Measurements from ENCODE around the gene CTSC.

Gene CTSC

DNA sequence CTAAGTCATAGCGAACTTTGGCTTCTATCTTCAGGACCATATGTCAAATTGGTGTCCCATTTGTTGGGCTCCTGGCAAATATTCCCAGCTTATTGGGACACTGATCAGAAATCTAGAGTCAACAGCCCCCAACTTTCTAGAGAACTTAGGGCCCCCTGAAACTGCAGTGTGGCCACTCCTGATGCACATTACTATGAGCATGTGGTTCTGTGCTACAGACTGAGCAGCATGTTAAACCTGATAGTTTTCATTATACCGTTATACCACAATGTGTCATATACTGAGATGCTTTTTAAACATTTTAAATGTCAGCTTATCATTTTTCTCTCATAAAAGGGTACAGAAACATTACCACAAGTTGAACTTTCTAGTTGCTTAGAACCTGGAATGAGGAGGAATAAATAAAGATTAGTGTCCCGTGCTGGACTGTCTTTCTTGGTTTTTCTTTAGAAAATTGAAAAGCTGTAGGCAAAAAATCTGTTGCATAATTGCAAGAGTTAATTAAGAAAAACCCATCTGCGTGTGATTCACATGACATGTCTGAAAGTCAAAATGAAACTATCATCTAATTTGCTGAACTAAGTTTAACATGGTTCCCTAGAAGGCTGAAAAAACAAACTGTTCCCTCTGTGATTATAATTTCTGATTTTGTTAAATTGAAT lies 16.4 kb upstream of the CTSC start:
- TF ChIP-seq, protein P1, sequence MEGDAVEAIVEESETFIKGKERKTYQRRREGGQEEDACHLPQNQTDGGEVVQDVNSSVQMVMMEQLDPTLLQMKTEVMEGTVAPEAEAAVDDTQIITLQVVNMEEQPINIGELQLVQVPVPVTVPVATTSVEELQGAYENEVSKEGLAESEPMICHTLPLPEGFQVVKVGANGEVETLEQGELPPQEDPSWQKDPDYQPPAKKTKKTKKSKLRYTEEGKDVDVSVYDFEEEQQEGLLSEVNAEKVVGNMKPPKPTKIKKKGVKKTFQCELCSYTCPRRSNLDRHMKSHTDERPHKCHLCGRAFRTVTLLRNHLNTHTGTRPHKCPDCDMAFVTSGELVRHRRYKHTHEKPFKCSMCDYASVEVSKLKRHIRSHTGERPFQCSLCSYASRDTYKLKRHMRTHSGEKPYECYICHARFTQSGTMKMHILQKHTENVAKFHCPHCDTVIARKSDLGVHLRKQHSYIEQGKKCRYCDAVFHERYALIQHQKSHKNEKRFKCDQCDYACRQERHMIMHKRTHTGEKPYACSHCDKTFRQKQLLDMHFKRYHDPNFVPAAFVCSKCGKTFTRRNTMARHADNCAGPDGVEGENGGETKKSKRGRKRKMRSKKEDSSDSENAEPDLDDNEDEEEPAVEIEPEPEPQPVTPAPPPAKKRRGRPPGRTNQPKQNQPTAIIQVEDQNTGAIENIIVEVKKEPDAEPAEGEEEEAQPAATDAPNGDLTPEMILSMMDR (IDR thresholded peaks at IDR 0.05; ENCODE audit: insufficient read depth, low read depth, low read length, missing control alignments), result no peak
- no peak for DNase-seq (ENCODE audit: low read depth)
- no peak overlapping the region for H3K4me3 ChIP-seq (ENCODE audit: low read length)

DNA sequence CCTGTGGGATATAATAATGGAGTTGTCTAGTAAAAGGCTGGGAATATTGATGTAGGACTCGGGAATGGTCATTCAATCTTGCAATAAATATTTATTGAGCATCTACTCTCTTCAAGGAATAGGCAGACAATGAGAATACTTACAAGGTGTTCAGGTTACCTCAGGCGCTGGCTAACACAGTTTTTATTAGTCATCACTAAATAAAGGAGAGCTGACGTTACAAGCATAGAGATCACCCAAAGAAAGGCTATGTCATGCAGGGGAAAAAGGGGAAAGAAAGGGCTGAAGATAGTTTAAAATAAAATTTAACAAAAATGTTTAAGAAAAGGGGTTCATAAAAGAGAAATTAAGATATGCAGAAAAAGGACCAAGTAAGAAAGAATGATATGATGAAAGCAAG lies 15.8 kb upstream of the CTSC start:
- TF ChIP-seq, protein P1 (IDR thresholded peaks at IDR 0.05; ENCODE audit: insufficient read depth, low read depth, low read length, missing control alignments), result no peak
- H3K4me3 ChIP-seq (ENCODE audit: low read length), result no peak overlapping the region
- DNase-seq (ENCODE audit: low read depth), result peak; percentile 74

DNA sequence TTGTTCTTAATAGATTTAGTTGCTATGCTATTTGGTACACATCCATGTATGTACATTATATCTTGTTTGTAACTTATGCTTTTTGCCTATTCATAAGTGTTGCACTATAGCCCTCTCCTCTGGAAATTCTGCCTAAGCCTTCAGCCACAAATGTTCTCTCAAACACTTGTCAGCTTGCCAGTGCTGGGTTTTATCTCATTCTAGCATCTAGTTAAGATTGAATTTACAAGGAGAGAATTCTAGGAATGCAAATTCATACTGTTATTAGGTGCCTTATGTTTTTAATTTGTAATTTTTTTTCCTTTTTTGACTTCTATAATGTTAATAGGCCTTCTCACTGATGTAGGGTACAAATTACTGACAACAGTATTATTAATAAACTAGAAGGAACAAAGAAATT lies 14.6 kb upstream of the CTSC start:
- no peak for DNase-seq (ENCODE audit: low read depth)
- no peak overlapping the region for H3K4me3 ChIP-seq (ENCODE audit: low read length)
- TF ChIP-seq, protein P1 (IDR thresholded peaks at IDR 0.05; ENCODE audit: insufficient read depth, low read depth, low read length, missing control alignments), result no peak

DNA sequence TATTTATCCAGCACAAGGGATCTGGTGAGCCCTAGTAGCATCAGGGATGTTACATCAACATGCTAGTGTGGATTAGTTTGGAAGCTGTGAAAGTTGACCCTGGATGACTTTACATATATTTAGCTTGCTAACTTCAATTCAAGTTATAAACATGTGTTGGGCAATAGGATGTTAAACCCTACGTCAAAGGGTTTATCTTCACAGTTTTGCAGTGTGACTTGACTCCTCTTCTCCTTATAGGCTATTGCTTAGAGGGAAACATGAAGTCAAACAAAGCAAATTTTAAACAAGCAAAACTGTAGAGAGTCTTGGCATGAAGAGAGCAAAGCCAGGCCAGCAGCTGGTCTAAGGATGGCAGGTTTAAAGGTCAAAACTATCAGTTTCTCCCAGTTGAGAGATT lies 11.3 kb upstream of the CTSC start:
- H3K4me3 ChIP-seq (ENCODE audit: low read length), result no peak overlapping the region
- no peak for DNase-seq (ENCODE audit: low read depth)
- TF ChIP-seq, protein P1 (IDR thresholded peaks at IDR 0.05; ENCODE audit: insufficient read depth, low read depth, low read length, missing control alignments), result no peak

DNA sequence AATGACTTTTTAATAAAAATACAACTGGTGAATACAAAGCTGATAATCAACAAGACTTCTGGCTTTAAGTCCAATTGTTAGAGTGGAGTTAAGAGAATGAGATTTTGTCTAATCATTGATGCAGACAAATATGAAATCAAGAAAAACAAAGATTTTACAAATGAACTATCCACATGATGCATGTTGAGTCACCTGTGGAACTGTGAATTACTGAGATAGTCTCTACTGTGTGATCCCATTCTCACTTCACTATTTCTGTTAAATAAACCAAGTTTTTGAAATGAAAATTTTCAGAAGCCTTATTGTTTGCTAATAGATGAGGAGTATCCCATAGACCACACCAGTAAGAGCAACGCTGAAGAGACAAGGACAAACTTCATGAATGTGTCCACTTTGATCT lies 8.4 kb upstream of the CTSC start:
- H3K4me3 ChIP-seq (ENCODE audit: low read length), result no peak overlapping the region
- no peak for DNase-seq (ENCODE audit: low read depth)
- TF ChIP-seq, protein P1 (IDR thresholded peaks at IDR 0.05; ENCODE audit: insufficient read depth, low read depth, low read length, missing control alignments), result no peak

DNA sequence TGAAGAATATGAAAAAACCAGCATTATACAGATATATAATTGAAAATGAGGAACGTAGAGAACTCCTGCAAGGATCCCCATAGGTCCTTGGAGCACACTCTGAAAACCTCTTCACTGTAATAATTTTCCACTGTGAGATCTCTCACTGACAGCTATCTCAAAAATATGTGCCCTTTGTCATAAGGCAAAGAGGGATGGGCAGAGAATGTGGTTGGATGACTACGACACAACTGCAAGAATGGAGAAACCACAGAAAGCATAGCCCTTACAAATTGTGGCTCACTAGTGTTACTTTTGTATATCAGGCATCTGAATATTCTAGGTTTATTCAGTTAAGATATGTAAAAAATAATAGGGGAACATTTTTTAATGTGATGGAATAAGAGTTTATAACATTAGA lies 7.9 kb upstream of the CTSC start:
- TF ChIP-seq, protein P1 (IDR thresholded peaks at IDR 0.05; ENCODE audit: insufficient read depth, low read depth, low read length, missing control alignments), result no peak
- H3K4me3 ChIP-seq (ENCODE audit: low read length), result no peak overlapping the region
- DNase-seq (ENCODE audit: low read depth), result peak; percentile 63

DNA sequence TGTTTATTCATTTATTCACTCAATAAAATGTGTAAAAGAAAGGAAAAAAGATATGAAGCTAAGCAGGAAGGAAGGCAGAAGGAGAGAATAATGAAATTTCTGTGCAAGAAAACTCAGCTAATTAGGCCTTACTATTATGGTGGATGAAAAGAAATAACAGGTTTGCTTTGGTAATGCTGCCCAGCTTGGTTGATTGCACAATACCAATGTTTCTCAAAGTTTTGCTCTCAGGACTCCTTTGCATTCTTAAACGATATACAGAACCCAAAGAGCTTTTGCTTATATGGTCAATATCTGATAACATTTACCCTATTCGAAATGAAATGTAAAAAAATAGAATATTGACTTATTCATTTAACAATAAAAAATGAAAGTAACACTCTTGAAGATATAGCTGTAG lies 7.3 kb upstream of the CTSC start:
- DNase-seq (ENCODE audit: low read depth), result no peak
- TF ChIP-seq, protein P1 (IDR thresholded peaks at IDR 0.05; ENCODE audit: insufficient read depth, low read depth, low read length, missing control alignments), result no peak
- no peak overlapping the region for H3K4me3 ChIP-seq (ENCODE audit: low read length)
